T-helper 22 cell (primary cell): Measurements from ENCODE around the gene LAMB4.

Experiments used
- DNase-seq: peaks from one replicate; pipeline ENCODE4 v3.0.0-alpha.2; 2020; ENCODE audit warnings: low read depth

The LAMB4 gene

GRCh38 chr7:108014747-108015682, 115.1 kb downstream of the LAMB4 start:
- DNase-seq, result no peak

- no peak for DNase-seq
Observed at GRCh38 chr7:108014215-108014614, 115.9 kb downstream of the LAMB4 start.

- DNase-seq, result no peak
Observed at GRCh38 chr7:108012499-108013430, 117.4 kb downstream of the LAMB4 start.

GRCh38 chr7:108010377-108010776, 119.8 kb downstream of the LAMB4 start:
- no peak for DNase-seq

GRCh38 chr7:108009873-108010272, 120.3 kb downstream of the LAMB4 start:
- no peak for DNase-seq

- no peak for DNase-seq
Observed at GRCh38 chr7:108008827-108009226, 121.3 kb downstream of the LAMB4 start.

GRCh38 chr7:108008240-108008639, 121.9 kb downstream of the LAMB4 start:
- DNase-seq, result no peak

GRCh38 chr7:108007762-108008161, 122.4 kb downstream of the LAMB4 start:
- no peak for DNase-seq

- no peak for DNase-seq
Observed at GRCh38 chr7:108007261-108007660, 122.9 kb downstream of the LAMB4 start.

GRCh38 chr7:108004220-108005142, 125.7 kb downstream of the LAMB4 start:
- no peak for DNase-seq

- DNase-seq, result no peak
Observed at GRCh38 chr7:108003599-108003935, 126.6 kb downstream of the LAMB4 start.

GRCh38 chr7:108002726-108003598, 127.2 kb downstream of the LAMB4 start, which contains the start of gene LAMB1:
Gene LAMB1, minus strand, starts transcription at chr7:108003161. Its CDS starts 276 bp downstream, at chr7:108002885.
- no peak for DNase-seq

- DNase-seq, result no peak
Observed at GRCh38 chr7:108001764-108002725, 128.1 kb downstream of the LAMB4 start.

GRCh38 chr7:108000875-108001763, 129.0 kb downstream of the LAMB4 start:
- no peak for DNase-seq

GRCh38 chr7:107999779-108000560, 130.2 kb downstream of the LAMB4 start:
- DNase-seq, result no peak

GRCh38 chr7:107998660-107999480, 131.3 kb downstream of the LAMB4 start:
- no peak for DNase-seq

GRCh38 chr7:107998150-107998549, 132.0 kb downstream of the LAMB4 start:
- DNase-seq, result no peak
